KBM-7 (cell line): ENCODE results near the gene H1-8.
A peak's percentile ranks its signal among the peaks of the same experiment; 100 is the strongest.

Experiments used
- DNase-seq: peaks from one replicate; pipeline ENCODE4 v3.0.0-alpha.2; 2015
- in situ Hi-C: fragments of 300-500 bp; cut with MboI; formaldehyde crosslinking; loops from 2 replicates; pipeline ENCODE4 v1.14.3; 2020; ENCODE audit warnings: low sequenced_read_pairs, low pct_unique_long_range_greater_than_20kb, mixed read lengths

H1-8 gene

GRCh38 chr3:129563850-129564535, 21.0 kb downstream of the H1-8 start:
- no peak for DNase-seq
- in situ Hi-C loops, result no loop called here

GRCh38 chr3:129564981-129565644, 22.1 kb downstream of the H1-8 start:
- in situ Hi-C loops, result no loop called here
- DNase-seq, result no peak

- in situ Hi-C loops, result no loop called here
- no peak for DNase-seq
Measured at GRCh38 chr3:129565902-129566301, 22.9 kb downstream of the H1-8 start.

GRCh38 chr3:129567176-129567705, 24.3 kb downstream of the H1-8 start:
- in situ Hi-C loops, result no loop called here
- no peak for DNase-seq

GRCh38 chr3:129567939-129568338, 25.0 kb downstream of the H1-8 start:
- in situ Hi-C loops, result no loop called here
- no peak for DNase-seq

GRCh38 chr3:129569856-129570255, 26.9 kb downstream of the H1-8 start:
- in situ Hi-C loops, result no loop called here
- no peak for DNase-seq

- in situ Hi-C loops, result no loop called here
- DNase-seq, result no peak
Measured at GRCh38 chr3:129571605-129572547, 28.9 kb downstream of the H1-8 start.

GRCh38 chr3:129572603-129573002, 29.6 kb downstream of the H1-8 start:
- DNase-seq, result no peak
- in situ Hi-C loops, result no loop called here

GRCh38 chr3:129573493-129573892, 30.5 kb downstream of the H1-8 start:
- in situ Hi-C loops, result no loop called here
- DNase-seq, result no peak

- DNase-seq, result no peak
- in situ Hi-C loops, result no loop called here
Measured at GRCh38 chr3:129574206-129574605, 31.2 kb downstream of the H1-8 start.

GRCh38 chr3:129575233-129575996, 32.4 kb downstream of the H1-8 start:
- in situ Hi-C loops, result no loop called here
- DNase-seq, result no peak

- DNase-seq, result no peak
- in situ Hi-C loops, result no loop called here
Measured at GRCh38 chr3:129575997-129576384, 33.0 kb downstream of the H1-8 start.

GRCh38 chr3:129576514-129577352, 33.8 kb downstream of the H1-8 start:
- in situ Hi-C loops, result no loop called here
- peak; percentile 59 for DNase-seq

GRCh38 chr3:129577366-129577765, 34.4 kb downstream of the H1-8 start:
- DNase-seq, result no peak
- in situ Hi-C loops, result no loop called here

GRCh38 chr3:129577925-129578786, 35.2 kb downstream of the H1-8 start:
- peak; percentile 78 for DNase-seq
- in situ Hi-C loops, result no loop called here

GRCh38 chr3:129579991-129580390, 37.0 kb downstream of the H1-8 start:
- no peak for DNase-seq
- in situ Hi-C loops, result no loop called here

- no peak for DNase-seq
- in situ Hi-C loops, result no loop called here
Measured at GRCh38 chr3:129581623-129582022, 38.6 kb downstream of the H1-8 start.
